ENCODE data around the gene SUMF1.

SUMF1 gene

DNA sequence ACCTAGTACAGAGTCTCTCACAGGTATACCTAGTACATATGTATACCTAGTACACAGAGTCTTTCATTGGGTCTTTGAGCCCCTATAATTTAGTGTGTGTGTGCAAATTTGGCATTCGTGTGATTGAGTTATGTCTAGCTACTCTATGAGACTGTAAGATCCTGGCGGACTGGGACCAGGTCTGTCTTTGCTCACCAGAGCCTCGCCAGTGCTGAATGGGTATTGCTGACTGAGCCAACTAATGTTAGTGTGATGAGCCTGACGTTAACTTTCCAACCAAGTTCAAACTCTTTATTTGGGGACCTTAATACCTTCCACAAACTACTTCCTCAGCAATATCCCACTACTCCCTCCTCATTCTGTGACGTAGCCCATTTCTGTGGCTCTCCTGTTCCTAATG, 128.3 kb downstream of the SUMF1 start:
- H3K79me2 ChIP-seq (ENCODE audit: low read length), result no peaks in the 10 kb centered on the region
- no peak overlapping the region for H3K27ac ChIP-seq (ENCODE audit: low read length)
- no peak overlapping the region for H2AFZ ChIP-seq (ENCODE audit: low read length)
- no peak overlapping the region for H3K4me2 ChIP-seq (ENCODE audit: low read depth, low read length)
- H3K36me3 ChIP-seq (replicated peaks; ENCODE audit: insufficient read depth, low read length), result no peaks in the 10 kb centered on the region
- H3K9me2 ChIP-seq (replicated peaks; ENCODE audit: insufficient read depth, low read length), result no peaks in the 10 kb centered on the region
- no peak overlapping the region for H3K9ac ChIP-seq (ENCODE audit: low read length)
- H3K4me1 ChIP-seq (ENCODE audit: low read length), result no peaks in the 10 kb centered on the region
- TF ChIP-seq EZH2phosphoT487 (IDR thresholded peaks at IDR 0.05; ENCODE audit: low read length) (no peak), EZH2 (optimal IDR thresholded peaks at IDR 0.05; ENCODE audit: low read depth, low read length) (no peak), CTCF (IDR thresholded peaks at IDR 0.05; ENCODE audit: low read length) (no peak)
- no peaks in the 10 kb centered on the region for H3K9me3 ChIP-seq (replicated peaks; ENCODE audit: insufficient read depth, low read length)
- H4K20me1 ChIP-seq (ENCODE audit: insufficient read depth, low read length), result no peaks in the 10 kb centered on the region
- H3K27me3 ChIP-seq (replicated peaks; ENCODE audit: insufficient read depth, low read length), result no peaks in the 10 kb centered on the region
- no peak overlapping the region for H3K4me3 ChIP-seq (ENCODE audit: low read length)
- no peak for DNase-seq
- H3F3A ChIP-seq (ENCODE audit: insufficient read depth, low read length), result no peaks in the 10 kb centered on the region

- no peak for TF ChIP-seq CTCF (IDR thresholded peaks at IDR 0.05; ENCODE audit: low read length)
- TF ChIP-seq EZH2 (optimal IDR thresholded peaks at IDR 0.05; ENCODE audit: low read depth, low read length), result no peak
- no peak for TF ChIP-seq EZH2phosphoT487 (IDR thresholded peaks at IDR 0.05; ENCODE audit: low read length)
- no peaks in the 10 kb centered on the region for H3K36me3 ChIP-seq (replicated peaks; ENCODE audit: insufficient read depth, low read length)
- no peak overlapping the region for H3K9ac ChIP-seq (ENCODE audit: low read length)
- no peaks in the 10 kb centered on the region for H3K27me3 ChIP-seq (replicated peaks; ENCODE audit: insufficient read depth, low read length)
- H3K4me3 ChIP-seq (ENCODE audit: low read length), result no peak overlapping the region
- no peaks in the 10 kb centered on the region for H3K9me2 ChIP-seq (replicated peaks; ENCODE audit: insufficient read depth, low read length)
- H3K9me3 ChIP-seq (replicated peaks; ENCODE audit: insufficient read depth, low read length), result no peaks in the 10 kb centered on the region
- no peak overlapping the region for H2AFZ ChIP-seq (ENCODE audit: low read length)
- DNase-seq, result no peak
- no peaks in the 10 kb centered on the region for H3K79me2 ChIP-seq (ENCODE audit: low read length)
- H4K20me1 ChIP-seq (ENCODE audit: insufficient read depth, low read length), result no peaks in the 10 kb centered on the region
- no peak overlapping the region for H3K4me2 ChIP-seq (ENCODE audit: low read depth, low read length)
- no peaks in the 10 kb centered on the region for H3K4me1 ChIP-seq (ENCODE audit: low read length)
- H3K27ac ChIP-seq (ENCODE audit: low read length), result no peak overlapping the region
- no peaks in the 10 kb centered on the region for H3F3A ChIP-seq (ENCODE audit: insufficient read depth, low read length)
Measured at GRCh38 chr3:4336850-4337546, 130.1 kb downstream of the SUMF1 start.

- no peak overlapping the region for H3K9ac ChIP-seq (ENCODE audit: low read length)
Measured at GRCh38 chr3:4335840-4336562, 131.1 kb downstream of the SUMF1 start.

More at GRCh38 chr3:4335840-4336562, 131.1 kb downstream of the SUMF1 start:
- no peaks in the 10 kb centered on the region for H4K20me1 ChIP-seq (ENCODE audit: insufficient read depth, low read length)
- H3K36me3 ChIP-seq (replicated peaks; ENCODE audit: insufficient read depth, low read length), result no peaks in the 10 kb centered on the region
- H2AFZ ChIP-seq (ENCODE audit: low read length), result no peak overlapping the region
- no peaks in the 10 kb centered on the region for H3K9me3 ChIP-seq (replicated peaks; ENCODE audit: insufficient read depth, low read length)
- no peaks in the 10 kb centered on the region for H3K4me1 ChIP-seq (ENCODE audit: low read length)
- DNase-seq, result no peak
- no peak overlapping the region for H3K4me3 ChIP-seq (ENCODE audit: low read length)
- no peak overlapping the region for H3K4me2 ChIP-seq (ENCODE audit: low read depth, low read length)
- no peaks in the 10 kb centered on the region for H3K79me2 ChIP-seq (ENCODE audit: low read length)
- TF ChIP-seq EZH2phosphoT487 (IDR thresholded peaks at IDR 0.05; ENCODE audit: low read length) (no peak), CTCF (IDR thresholded peaks at IDR 0.05; ENCODE audit: low read length) (no peak), EZH2 (optimal IDR thresholded peaks at IDR 0.05; ENCODE audit: low read depth, low read length) (no peak)
- no peak overlapping the region for H3K27ac ChIP-seq (ENCODE audit: low read length)
- H3K27me3 ChIP-seq (replicated peaks; ENCODE audit: insufficient read depth, low read length), result no peaks in the 10 kb centered on the region
- no peaks in the 10 kb centered on the region for H3F3A ChIP-seq (ENCODE audit: insufficient read depth, low read length)
- no peaks in the 10 kb centered on the region for H3K9me2 ChIP-seq (replicated peaks; ENCODE audit: insufficient read depth, low read length)
